ENCODE measurements around the gene MRC1. TPM values are rescaled to one million over a fixed set of nuclear protein-coding genes. Genes with fewer than 3 reads are reported as not detected.

MRC1 gene
- total RNA-seq, result not detected in 2 replicates

DNA sequence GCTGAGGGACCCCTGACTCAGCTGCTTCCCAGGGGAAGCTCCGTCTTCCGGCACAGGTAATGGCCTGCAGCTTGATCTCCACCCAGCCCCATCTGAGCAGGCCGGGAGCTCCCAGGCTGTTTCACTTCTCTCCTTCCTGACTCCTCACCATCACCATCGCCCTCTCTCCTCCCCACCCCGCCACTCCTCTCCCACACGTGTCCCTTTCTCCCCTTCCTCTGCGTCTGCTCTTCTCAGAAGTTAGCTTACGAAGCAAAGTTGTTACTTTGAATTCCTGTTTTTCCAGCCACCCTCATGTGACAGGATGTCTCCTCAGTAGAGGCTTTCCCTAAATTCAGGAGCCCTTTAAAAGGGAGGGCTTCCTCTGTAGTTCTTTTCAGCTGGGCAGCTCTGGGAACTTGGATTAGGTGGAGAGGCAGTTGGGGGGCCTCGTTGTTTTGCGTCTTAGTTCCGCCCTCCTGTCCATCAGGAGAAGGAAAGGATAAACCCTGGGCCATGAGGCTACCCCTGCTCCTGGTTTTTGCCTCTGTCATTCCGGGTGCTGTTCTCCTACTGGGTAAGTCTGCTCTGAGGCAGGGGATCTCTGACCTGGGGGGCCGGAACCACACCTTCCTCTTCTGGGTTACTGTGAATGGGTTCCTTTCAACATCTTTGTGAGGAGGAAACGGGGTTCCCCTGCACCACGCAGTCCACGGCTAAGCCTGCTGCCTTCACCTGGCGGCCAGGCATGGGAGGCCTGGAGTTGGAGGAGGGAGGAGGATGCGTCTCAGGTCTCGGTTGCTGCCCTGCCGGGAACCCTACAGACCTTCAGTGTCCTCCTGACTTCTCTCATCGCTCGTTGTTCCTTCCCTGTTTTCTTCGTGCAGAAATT, at the start of gene MRC1:
TSS of gene MRC1 (plus strand) at position 378 of the 871 bp plus-strand sequence. CDS start at position 496, 118 bp downstream.
- no peaks in the 10 kb centered on the region for H3K36me3 Mint-ChIP-seq (ENCODE audit: low read depth)
- H3K4me1 Mint-ChIP-seq (ENCODE audit: low read depth), result peaks cover 10% of the 10 kb centered on the region
- peaks cover 9% of the 10 kb centered on the region for H3K27me3 Mint-ChIP-seq (ENCODE audit: insufficient read depth)
- no peak for DNase-seq (ENCODE audit: low spot score)
- intact Hi-C loops (cut with micrococcal nuclease), result loop anchor here (10.0 kb wide), 1 partner anchor 296 kb away; no protein-coding TSS in a partner anchor
- H3K27ac Mint-ChIP-seq, result no peak within 1 kb of the TSS
- no peak within 1 kb of the TSS for H3K4me3 Mint-ChIP-seq
- no peaks in the 10 kb centered on the region for H3K9me3 Mint-ChIP-seq

DNA sequence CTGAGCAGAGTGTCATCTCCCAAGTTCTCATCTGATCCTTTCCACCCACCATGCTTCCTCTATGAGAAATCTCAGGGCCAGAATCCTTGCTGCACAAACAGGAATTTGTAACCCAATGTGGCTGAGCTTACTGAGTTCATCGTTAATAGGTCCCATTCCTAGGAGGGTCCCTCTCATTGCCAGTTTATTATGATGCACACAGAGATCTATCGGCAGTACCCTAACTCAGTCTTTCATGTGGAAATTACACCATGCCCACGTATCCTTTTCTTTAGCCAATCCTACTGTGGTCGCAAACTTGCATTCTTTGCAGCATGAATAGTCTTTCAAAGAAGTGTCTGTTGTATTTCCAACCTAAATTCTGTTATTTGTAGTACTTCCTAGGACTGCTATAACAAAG, 45.0 kb upstream of the MRC1 start:
- intact Hi-C loops (cut with micrococcal nuclease), result no loop called here
- Mint-ChIP-seq H3K27me3 (ENCODE audit: insufficient read depth) (peaks cover 2% of the 10 kb centered on the region), H3K4me3 (no peak overlapping the region), H3K27ac (no peak overlapping the region), H3K4me1 (ENCODE audit: low read depth) (no peaks in the 10 kb centered on the region), H3K36me3 (ENCODE audit: low read depth) (no peaks in the 10 kb centered on the region), H3K9me3 (no peaks in the 10 kb centered on the region)
- no peak for DNase-seq (ENCODE audit: low spot score)

DNA sequence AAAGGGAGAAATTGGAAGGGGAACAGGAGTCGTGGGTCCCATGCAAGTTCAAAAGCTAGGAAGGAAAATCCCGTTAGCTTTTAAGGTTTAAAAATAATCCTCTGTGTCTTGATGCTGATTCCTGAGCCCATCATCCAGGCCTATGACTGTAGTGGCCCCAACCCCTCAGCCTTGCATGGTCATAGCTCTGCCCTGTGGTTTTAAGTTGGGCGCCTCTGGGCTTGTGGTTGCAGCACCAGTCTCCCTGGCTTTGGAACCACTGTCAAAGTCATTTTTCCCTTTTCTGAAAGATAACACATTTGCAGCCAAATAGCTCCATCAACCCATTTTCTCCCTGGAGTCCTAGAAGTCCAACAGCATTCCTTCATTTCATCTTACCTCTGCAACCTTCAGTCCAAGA, 43.5 kb upstream of the MRC1 start:
- H3K4me1 Mint-ChIP-seq (ENCODE audit: low read depth), result no peaks in the 10 kb centered on the region
- H3K36me3 Mint-ChIP-seq (ENCODE audit: low read depth), result no peaks in the 10 kb centered on the region
- DNase-seq (ENCODE audit: low spot score), result no peak
- no peak overlapping the region for H3K4me3 Mint-ChIP-seq
- H3K27me3 Mint-ChIP-seq (ENCODE audit: insufficient read depth), result peaks cover 4% of the 10 kb centered on the region
- no peaks in the 10 kb centered on the region for H3K9me3 Mint-ChIP-seq
- intact Hi-C loops (cut with micrococcal nuclease), result no loop called here
- no peak overlapping the region for H3K27ac Mint-ChIP-seq

DNA sequence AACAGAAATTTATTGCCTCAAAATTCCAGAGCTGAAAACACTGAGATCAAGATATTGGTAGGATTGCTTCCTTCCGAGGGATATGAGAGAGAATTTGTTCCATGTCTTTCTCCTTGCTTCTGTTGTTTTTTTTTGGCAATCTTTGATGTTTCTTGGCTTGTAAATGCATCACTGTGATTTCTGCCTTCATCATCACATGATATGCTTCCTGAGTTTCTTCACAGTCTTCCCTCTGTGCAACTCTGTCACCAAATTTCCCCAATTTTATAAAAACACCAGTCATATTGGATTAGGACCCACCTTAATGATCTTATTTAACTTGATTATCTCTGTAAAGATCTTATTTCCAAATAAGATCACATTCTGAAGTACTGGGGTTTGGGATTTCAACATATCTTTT, 42.4 kb upstream of the MRC1 start:
- intact Hi-C loops (cut with micrococcal nuclease), result no loop called here
- no peak for DNase-seq (ENCODE audit: low spot score)
- Mint-ChIP-seq H3K36me3 (ENCODE audit: low read depth) (no peaks in the 10 kb centered on the region), H3K4me1 (ENCODE audit: low read depth) (no peaks in the 10 kb centered on the region), H3K27me3 (ENCODE audit: insufficient read depth) (peaks cover 4% of the 10 kb centered on the region), H3K9me3 (no peaks in the 10 kb centered on the region), H3K27ac (no peak overlapping the region), H3K4me3 (no peak overlapping the region)

DNA sequence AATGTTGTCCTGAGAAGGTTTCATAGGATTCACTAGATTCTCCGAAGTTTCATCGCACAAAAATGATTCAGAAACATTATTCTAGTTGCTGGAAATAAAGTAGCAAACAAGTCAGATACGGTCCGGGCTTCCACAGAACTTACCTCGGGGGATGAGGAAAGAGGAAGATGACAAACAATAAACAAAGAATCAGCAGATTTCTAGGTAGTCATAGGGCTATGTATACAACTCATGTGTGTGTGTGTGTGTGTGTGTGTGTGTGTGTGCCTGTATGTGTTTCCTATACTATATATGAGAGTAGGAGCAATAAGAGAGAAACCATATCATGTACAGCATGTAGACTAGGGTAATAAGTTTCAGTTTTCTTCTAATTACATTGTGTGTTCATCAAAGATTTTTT, 40.7 kb upstream of the MRC1 start:
- intact Hi-C loops (cut with micrococcal nuclease), result no loop called here
- Mint-ChIP-seq H3K4me1 (ENCODE audit: low read depth) (no peaks in the 10 kb centered on the region), H3K27ac (no peak overlapping the region), H3K36me3 (ENCODE audit: low read depth) (no peaks in the 10 kb centered on the region), H3K27me3 (ENCODE audit: insufficient read depth) (peaks cover 4% of the 10 kb centered on the region), H3K9me3 (no peaks in the 10 kb centered on the region), H3K4me3 (no peak overlapping the region)
- no peak for DNase-seq (ENCODE audit: low spot score)

DNA sequence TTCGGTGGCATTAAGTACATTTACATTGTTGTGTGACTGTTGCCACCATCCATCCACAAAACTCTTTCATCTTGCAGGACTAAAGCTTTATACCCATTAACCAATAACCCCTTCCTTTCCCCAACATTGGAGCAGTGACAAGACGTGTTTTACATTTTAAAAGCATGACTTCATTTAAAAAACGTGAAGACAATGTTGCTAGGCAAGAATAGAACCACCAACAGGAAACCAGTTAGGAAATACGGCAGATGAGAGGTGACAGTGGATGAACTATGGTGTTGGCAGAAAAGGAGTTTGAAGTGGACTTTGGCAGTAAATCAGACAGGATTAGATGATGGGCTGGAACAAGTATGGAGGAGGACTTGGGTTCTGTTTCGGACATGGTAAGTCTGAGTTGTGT, 40.2 kb upstream of the MRC1 start:
- H3K27me3 Mint-ChIP-seq (ENCODE audit: insufficient read depth), result peaks cover 4% of the 10 kb centered on the region
- H3K9me3 Mint-ChIP-seq, result no peaks in the 10 kb centered on the region
- H3K4me3 Mint-ChIP-seq, result no peak overlapping the region
- H3K4me1 Mint-ChIP-seq (ENCODE audit: low read depth), result no peaks in the 10 kb centered on the region
- H3K27ac Mint-ChIP-seq, result no peak overlapping the region
- intact Hi-C loops (cut with micrococcal nuclease), result no loop called here
- no peaks in the 10 kb centered on the region for H3K36me3 Mint-ChIP-seq (ENCODE audit: low read depth)
- no peak for DNase-seq (ENCODE audit: low spot score)

DNA sequence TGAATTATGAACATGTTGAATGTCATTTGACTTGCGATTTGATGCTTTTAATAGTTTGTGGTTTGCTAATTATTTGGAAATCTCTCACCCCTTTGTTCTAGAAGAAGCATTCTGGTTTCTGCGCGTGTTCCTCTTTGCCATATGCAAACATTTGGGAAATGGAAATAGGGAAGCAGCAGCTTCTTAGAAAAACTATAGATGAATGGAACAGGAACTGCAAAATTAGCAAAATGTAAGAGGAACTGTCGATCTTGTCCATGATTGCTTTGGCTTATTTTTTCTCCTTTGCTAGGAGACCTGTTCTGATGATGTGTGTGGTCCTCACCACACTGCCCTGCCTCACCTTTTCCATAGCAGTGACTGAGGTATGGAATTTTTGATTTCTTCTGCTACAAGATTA, 38.1 kb upstream of the MRC1 start:
- no peaks in the 10 kb centered on the region for H3K9me3 Mint-ChIP-seq
- no peaks in the 10 kb centered on the region for H3K4me1 Mint-ChIP-seq (ENCODE audit: low read depth)
- no peak for DNase-seq (ENCODE audit: low spot score)
- H3K36me3 Mint-ChIP-seq (ENCODE audit: low read depth), result no peaks in the 10 kb centered on the region
- H3K27ac Mint-ChIP-seq, result no peak overlapping the region
- peaks cover 4% of the 10 kb centered on the region for H3K27me3 Mint-ChIP-seq (ENCODE audit: insufficient read depth)
- intact Hi-C loops (cut with micrococcal nuclease), result no loop called here
- H3K4me3 Mint-ChIP-seq, result no peak overlapping the region

DNA sequence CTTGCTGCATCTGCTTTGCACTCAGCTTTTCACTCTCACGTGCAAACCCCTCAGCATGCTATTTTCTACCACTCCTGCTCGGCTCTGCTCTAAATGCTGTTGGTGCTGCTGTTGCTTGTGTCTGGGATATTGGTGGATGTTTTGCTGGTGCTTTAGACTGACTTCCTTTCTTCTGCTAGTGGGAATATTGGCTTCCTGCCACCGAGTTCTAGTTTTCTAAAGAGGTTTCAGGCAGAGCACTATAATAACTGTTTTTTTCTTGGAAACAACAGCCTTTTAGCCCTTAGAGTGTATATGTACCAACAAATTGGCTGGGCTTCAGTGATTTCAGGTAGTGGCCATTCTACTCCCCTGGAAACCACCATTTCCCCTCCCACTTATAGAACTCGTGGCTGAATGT, 29.4 kb upstream of the MRC1 start:
- no peaks in the 10 kb centered on the region for H3K4me1 Mint-ChIP-seq (ENCODE audit: low read depth)
- no peaks in the 10 kb centered on the region for H3K9me3 Mint-ChIP-seq
- no peak for DNase-seq (ENCODE audit: low spot score)
- intact Hi-C loops (cut with micrococcal nuclease), result no loop called here
- H3K4me3 Mint-ChIP-seq, result no peak overlapping the region
- H3K27ac Mint-ChIP-seq, result no peak overlapping the region
- H3K27me3 Mint-ChIP-seq (ENCODE audit: insufficient read depth), result peaks cover 2% of the 10 kb centered on the region
- H3K36me3 Mint-ChIP-seq (ENCODE audit: low read depth), result no peaks in the 10 kb centered on the region

DNA sequence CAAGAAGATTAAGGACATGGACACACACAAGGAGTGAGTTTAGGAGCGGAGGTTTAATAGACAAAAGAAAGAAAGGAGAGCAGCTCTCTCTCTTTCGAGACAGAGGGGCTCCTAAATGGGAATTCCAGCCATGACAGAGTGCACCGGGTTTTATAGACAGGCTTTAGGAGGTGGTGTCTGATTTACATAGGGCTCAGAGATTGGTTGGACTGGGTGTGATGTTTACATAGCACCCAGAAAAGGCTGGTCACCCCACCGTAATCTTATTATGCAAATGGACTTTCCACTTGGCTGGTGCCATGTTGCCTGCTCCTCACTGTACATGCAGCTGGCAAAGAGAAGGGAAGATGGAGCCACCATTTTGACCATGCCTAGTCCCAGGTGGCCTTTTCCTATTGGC, 28.4 kb upstream of the MRC1 start:
- Mint-ChIP-seq H3K27me3 (ENCODE audit: insufficient read depth) (peaks cover 3% of the 10 kb centered on the region), H3K36me3 (ENCODE audit: low read depth) (no peaks in the 10 kb centered on the region), H3K9me3 (no peaks in the 10 kb centered on the region), H3K4me1 (ENCODE audit: low read depth) (no peaks in the 10 kb centered on the region), H3K27ac (no peak overlapping the region), H3K4me3 (no peak overlapping the region)
- intact Hi-C loops (cut with micrococcal nuclease), result no loop called here
- no peak for DNase-seq (ENCODE audit: low spot score)

DNA sequence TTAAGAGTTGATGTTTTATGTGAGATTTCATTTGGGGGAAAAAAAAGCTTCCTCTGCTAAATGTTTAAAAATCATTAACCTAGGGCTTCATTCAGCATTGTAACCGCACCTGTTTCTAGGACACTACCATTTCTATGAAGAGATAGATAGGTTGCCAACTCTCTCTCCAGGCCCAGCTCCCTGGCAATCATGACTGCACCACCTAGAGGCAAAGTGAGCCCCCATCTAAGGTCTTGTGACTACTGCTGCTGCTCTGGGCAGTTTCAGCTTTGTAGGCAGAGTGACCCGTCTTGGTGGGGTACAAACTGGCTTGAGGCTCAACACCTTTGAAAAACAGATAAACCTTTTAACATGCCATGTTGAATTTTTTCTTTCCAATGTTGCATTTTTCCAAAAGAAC, 27.3 kb upstream of the MRC1 start:
- H3K4me3 Mint-ChIP-seq, result no peak overlapping the region
- H3K27ac Mint-ChIP-seq, result no peak overlapping the region
- no peaks in the 10 kb centered on the region for H3K9me3 Mint-ChIP-seq
- DNase-seq (ENCODE audit: low spot score), result no peak
- no peaks in the 10 kb centered on the region for H3K4me1 Mint-ChIP-seq (ENCODE audit: low read depth)
- no peaks in the 10 kb centered on the region for H3K36me3 Mint-ChIP-seq (ENCODE audit: low read depth)
- intact Hi-C loops (cut with micrococcal nuclease), result no loop called here
- peaks cover 6% of the 10 kb centered on the region for H3K27me3 Mint-ChIP-seq (ENCODE audit: insufficient read depth)

DNA sequence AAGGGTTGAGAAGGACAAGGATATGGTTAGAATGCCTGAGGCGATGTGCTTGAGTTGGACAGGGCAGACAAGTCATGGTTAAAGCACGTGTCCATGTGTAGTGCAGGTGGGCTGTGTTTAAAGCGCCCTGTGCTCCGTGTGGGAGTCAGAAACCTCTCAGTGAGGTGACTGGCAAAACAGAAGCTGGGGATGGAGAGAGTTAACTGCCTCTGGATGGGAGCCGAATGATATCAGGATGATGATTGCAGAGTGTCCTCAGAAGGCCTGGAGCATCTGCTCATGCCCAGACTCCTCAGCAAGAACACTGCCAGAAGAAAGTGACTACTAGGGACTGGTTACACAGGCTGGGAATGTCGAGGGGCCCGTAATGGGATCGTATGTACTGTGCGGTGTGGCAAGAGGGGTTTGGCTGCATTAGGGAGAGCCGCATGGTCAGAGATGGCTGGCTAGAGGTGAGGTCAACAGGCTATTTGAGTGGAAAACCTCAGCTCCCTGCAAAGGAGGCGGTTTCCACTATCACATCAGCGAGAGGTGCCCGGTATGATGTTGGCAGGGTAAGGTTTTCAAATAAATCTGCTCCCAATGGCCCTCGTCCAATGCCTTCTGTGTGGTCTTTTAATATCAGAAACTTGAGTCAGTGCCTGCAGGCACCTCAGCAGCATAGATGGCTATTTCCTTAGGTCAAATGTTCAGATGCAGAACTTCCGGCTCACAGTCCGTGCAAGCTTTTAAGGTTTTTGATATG, 26.1 kb upstream of the MRC1 start:
- Mint-ChIP-seq H3K36me3 (ENCODE audit: low read depth) (no peaks in the 10 kb centered on the region), H3K9me3 (no peaks in the 10 kb centered on the region), H3K4me3 (no peak overlapping the region), H3K4me1 (ENCODE audit: low read depth) (no peaks in the 10 kb centered on the region), H3K27me3 (ENCODE audit: insufficient read depth) (peaks cover 5% of the 10 kb centered on the region), H3K27ac (no peak overlapping the region)
- DNase-seq (ENCODE audit: low spot score), result no peak
- intact Hi-C loops (cut with micrococcal nuclease), result no loop called here

DNA sequence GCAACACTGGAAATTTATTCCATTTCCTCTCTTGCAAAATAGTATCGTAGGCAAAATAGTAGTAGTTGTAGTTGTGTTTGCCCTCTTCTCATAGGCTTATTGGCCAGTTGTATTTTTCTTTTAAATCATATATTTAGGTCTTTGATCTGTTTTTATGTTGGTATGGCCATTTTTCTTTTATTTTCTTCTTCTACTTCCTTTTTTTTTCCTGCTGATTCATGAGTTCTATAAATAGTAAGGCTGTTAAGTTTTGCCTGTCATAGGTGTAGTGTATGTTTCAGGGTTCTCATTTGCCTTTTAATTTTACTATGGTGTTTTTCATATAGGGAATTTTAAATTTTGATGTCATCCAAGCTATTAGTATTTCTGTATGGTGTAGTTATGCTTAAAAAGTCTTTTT, 25.4 kb upstream of the MRC1 start:
- H3K4me3 Mint-ChIP-seq, result no peak overlapping the region
- peaks cover 5% of the 10 kb centered on the region for H3K27me3 Mint-ChIP-seq (ENCODE audit: insufficient read depth)
- DNase-seq (ENCODE audit: low spot score), result no peak
- H3K4me1 Mint-ChIP-seq (ENCODE audit: low read depth), result no peaks in the 10 kb centered on the region
- H3K27ac Mint-ChIP-seq, result no peak overlapping the region
- no peaks in the 10 kb centered on the region for H3K36me3 Mint-ChIP-seq (ENCODE audit: low read depth)
- H3K9me3 Mint-ChIP-seq, result no peaks in the 10 kb centered on the region
- intact Hi-C loops (cut with micrococcal nuclease), result no loop called here

DNA sequence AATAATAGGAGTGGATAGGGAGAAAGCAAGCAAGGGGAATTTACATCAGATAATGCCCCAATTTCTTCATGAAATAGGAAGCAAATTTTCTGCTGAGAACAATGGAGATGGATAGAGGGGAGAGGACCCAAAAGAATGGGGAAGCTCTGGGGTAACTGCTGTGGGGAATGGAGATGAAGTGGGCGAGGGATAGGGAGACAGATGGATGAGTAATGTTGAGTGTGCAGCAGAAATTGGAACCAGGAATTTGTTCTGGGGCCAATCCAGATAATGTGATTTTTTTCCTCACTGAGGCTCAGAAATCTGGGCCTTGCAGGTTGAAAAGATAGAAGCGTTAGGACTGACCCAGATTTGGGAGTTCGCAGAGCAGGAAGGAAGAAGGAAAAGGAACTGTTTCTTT, 24.5 kb upstream of the MRC1 start:
- Mint-ChIP-seq H3K9me3 (no peaks in the 10 kb centered on the region), H3K4me3 (no peak overlapping the region), H3K36me3 (ENCODE audit: low read depth) (no peaks in the 10 kb centered on the region), H3K27ac (no peak overlapping the region), H3K4me1 (ENCODE audit: low read depth) (no peaks in the 10 kb centered on the region), H3K27me3 (ENCODE audit: insufficient read depth) (peaks cover 5% of the 10 kb centered on the region)
- no peak for DNase-seq (ENCODE audit: low spot score)
- intact Hi-C loops (cut with micrococcal nuclease), result no loop called here
